Activated CD4-positive, alpha-beta memory T cell treated with anti-CD3 and anti-CD28 coated beads for 36 hours (primary cell): Measurements from ENCODE around the gene BAX. TPM values are rescaled to one million over a fixed set of nuclear protein-coding genes. Genes with fewer than 3 reads are reported as not detected.

Source experiments
- CTCF ChIA-PET: fragments of 350-600 bp; sonication (Branson Sonifier 250); formaldehyde crosslinking; loops from one replicate; lab custom pipeline; 2021; ENCODE audit warnings: antibody characterized with exemption, inconsistent platforms; lab: Charles Lee
- POLR2A ChIA-PET: fragments of 350-600 bp; sonication (Branson Sonifier 250); formaldehyde crosslinking; loops from one replicate; lab custom pipeline; 2021; ENCODE audit warnings: antibody characterized with exemption; lab: Charles Lee
- DNase-seq: peaks from one replicate; pipeline ENCODE4 v3.0.0-alpha.2; 2020
- H3K27ac Mint-ChIP-seq: one replicate; pipeline ENCODE4 v1.8.0; 2021; ENCODE audit warnings: mixed read lengths
- H3K27me3 Mint-ChIP-seq: one replicate; pipeline ENCODE4 v1.8.0; 2021; ENCODE audit warnings: mixed read lengths
- H3K36me3 Mint-ChIP-seq: one replicate; pipeline ENCODE4 v1.8.0; 2021; ENCODE audit warnings: mixed read lengths
- H3K4me1 Mint-ChIP-seq: one replicate; pipeline ENCODE4 v1.8.0; 2021; ENCODE audit warnings: low read depth, mixed read lengths
- H3K4me3 Mint-ChIP-seq: one replicate; pipeline ENCODE4 v1.8.0; 2021; ENCODE audit warnings: mild to moderate bottlenecking, mixed read lengths
- H3K9me3 Mint-ChIP-seq: one replicate; pipeline ENCODE4 v1.8.0; 2021; ENCODE audit warnings: mixed read lengths
- intact Hi-C: fragments of 100-400 bp; cut with micrococcal nuclease; formaldehyde crosslinking; loops from one replicate; pipeline ENCODE4 v1.15.1; 2023
- total RNA-seq, 2 experiments: library from RNA; stranded (reverse); gene quantifications; one replicate each; pipeline ENCODE4 v1.2.3, GENCODE V29; 2021

Gene BAX
- total RNA-seq, 2 experiments from 2014 or later = 173 to 181 TPM

DNA sequence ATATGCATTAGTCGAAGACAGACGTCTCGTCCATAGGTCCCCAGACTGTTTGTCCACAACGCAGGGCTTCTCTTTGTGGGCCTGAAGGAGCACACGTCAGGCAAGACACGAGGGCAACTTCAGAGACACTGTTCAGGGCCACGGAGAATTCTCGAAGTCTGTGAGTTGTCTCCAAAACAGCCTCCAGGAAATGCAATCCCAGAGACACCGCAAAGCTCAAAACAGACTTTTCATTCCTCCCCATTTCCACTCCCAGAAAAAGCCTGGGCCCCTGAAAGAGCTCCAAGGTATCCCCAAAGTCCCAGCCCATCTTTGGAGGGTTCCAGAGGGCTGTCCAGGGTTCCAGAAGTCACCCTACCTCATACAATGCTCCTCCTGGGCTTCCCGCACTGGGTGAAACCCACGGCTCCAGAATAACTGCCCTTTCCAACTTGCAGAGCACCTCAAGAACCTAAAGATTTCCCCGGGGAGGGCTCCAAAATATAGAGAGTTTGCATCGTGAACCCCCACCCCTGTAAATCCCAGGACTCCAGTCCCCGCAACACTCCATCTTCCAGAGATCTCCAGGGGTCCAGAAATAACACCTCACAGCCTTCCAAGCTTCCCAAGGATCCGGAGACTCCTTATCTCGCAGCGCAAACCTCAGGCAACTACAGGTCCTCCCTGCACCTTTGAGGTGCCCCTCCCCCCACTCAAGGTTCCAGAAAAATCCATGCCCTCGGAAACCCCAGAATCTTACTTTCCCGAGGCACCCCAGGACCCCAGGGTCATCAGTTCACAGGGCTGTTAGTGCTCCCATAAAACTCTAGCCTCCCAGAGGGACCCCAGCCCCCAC lies 9.7 kb downstream of the BAX start:
- Mint-ChIP-seq H3K36me3 (peaks cover 32% of the 10 kb centered on the region), H3K27me3 (no peaks in the 10 kb centered on the region), H3K27ac (peak overlapping the region; percentile 93), H3K4me3 (peak overlapping the region; percentile 89), H3K4me1 (peaks cover 51% of the 10 kb centered on the region), H3K9me3 (no peaks in the 10 kb centered on the region)
- POLR2A ChIA-PET = interaction anchor here (0.8 to 2.6 kb wide), 10 partner anchors 10 to 129 kb away, joined by 3 to 12 read pairs (median 3); partner anchors contain the start of genes BAX, GYS1, NUCB1 and PPP1R15A
- no peak for DNase-seq
- intact Hi-C loops = loop anchor here (1.0 to 5.0 kb wide), 5 partner anchors 29 to 330 kb away; partner anchors contain the start of genes GYS1, NUCB1 and RUVBL2
- CTCF ChIA-PET = interaction anchor here (1.1 to 6.5 kb wide), 6 partner anchors 10 to 169 kb away, joined by 4 to 52 read pairs (median 6); partner anchors contain the start of genes BAX, GYS1, LIN7B and RUVBL2

DNA sequence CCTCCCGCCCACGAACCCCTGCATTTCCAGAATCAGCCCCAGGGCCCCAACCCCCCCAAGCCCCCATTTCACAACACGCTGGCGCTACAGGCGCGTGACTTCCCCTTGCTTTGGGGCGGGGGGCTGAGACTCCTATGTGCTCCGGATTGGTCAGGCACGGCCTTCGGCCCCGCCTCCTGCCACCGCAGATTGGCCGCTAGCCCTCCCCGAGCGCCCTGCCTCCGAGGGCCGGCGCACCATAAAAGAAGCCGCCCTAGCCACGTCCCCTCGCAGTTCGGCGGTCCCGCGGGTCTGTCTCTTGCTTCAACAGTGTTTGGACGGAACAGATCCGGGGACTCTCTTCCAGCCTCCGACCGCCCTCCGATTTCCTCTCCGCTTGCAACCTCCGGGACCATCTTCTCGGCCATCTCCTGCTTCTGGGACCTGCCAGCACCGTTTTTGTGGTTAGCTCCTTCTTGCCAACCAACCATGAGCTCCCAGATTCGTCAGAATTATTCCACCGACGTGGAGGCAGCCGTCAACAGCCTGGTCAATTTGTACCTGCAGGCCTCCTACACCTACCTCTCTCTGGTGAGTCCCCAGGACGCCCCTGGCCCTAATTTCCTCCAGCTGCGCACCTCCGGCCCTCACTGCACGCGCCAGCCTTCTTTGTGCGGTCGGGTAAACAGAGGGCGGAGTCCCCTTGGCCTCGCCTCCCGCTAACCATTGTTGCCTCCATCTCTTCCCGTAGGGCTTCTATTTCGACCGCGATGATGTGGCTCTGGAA lies 10.5 kb downstream of the BAX start, which contains the start of gene FTL:
FTL (plus strand) TSS at position 270 of the 766 bp plus-strand sequence; CDS start at position 469, 199 bp downstream.
- H3K4me1 Mint-ChIP-seq = peaks cover 51% of the 10 kb centered on the region
- intact Hi-C loops = loop anchor here (1.0 to 5.0 kb wide), 5 partner anchors 28 to 330 kb away; partner anchors contain the start of genes GYS1, NUCB1 and RUVBL2
- POLR2A ChIA-PET = interaction anchor here (0.8 to 2.6 kb wide), 9 partner anchors 11 to 129 kb away, joined by 3 to 12 read pairs (median 5); partner anchors contain the start of genes BAX, GYS1, NUCB1 and PPP1R15A

DNA sequence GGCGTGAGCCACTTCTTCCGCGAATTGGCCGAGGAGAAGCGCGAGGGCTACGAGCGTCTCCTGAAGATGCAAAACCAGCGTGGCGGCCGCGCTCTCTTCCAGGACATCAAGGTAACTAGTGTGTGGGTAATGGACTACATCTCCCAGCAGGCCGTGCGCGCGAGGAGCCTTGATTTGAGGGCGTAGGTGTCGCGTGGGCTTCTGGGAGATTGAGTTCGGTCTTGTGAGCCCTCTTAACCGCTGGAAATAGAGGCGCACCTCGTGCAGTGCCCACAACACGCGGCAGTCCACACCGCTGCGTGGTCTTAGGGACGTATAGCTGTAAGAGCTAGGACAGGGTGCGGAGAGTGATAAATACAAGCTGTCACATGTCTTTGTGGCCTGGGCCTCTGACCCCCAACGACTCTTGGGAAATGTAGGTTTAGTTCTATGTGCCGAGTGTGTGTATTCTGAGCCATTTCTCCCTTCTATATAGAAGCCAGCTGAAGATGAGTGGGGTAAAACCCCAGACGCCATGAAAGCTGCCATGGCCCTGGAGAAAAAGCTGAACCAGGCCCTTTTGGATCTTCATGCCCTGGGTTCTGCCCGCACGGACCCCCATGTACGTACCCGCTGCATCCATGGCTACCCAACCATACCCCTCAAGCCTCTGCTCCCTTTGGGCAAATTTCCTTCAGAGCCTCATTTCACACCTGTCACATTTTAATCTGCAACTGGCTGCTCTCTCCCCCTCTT lies 11.3 kb downstream of the BAX start:
- DNase-seq = peak; percentile 94
- peak overlapping the region; percentile 89 for H3K4me3 Mint-ChIP-seq
- no peaks in the 10 kb centered on the region for H3K27me3 Mint-ChIP-seq
- peak overlapping the region; percentile 93 for H3K27ac Mint-ChIP-seq
- intact Hi-C loops = loop anchor here (1.0 to 5.0 kb wide), 5 partner anchors 27 to 331 kb away; partner anchors contain the start of genes GYS1, NUCB1 and RUVBL2
- H3K36me3 Mint-ChIP-seq = peaks cover 35% of the 10 kb centered on the region
- POLR2A ChIA-PET = interaction anchor here (0.7 to 2.6 kb wide), 9 partner anchors 11 to 130 kb away, joined by 3 to 12 read pairs (median 5); partner anchors contain the start of genes BAX, NUCB1, PPP1R15A and RUVBL2
- H3K9me3 Mint-ChIP-seq = no peaks in the 10 kb centered on the region
- CTCF ChIA-PET = interaction anchor here (0.6 to 6.5 kb wide), 8 partner anchors 12 to 236 kb away, joined by 3 to 52 read pairs (median 5); partner anchors contain the start of genes BAX, GYS1 and RUVBL2
- peaks cover 53% of the 10 kb centered on the region for H3K4me1 Mint-ChIP-seq

More for the DNA sequence above, 10.5 kb downstream of the BAX start, which contains the start of gene FTL:
- peak within 1 kb of the TSS; percentile 89 for H3K4me3 Mint-ChIP-seq
- DNase-seq = peak; percentile 95
- no peaks in the 10 kb centered on the region for H3K27me3 Mint-ChIP-seq
- CTCF ChIA-PET = interaction anchor here (0.6 to 6.5 kb wide), 7 partner anchors 11 to 237 kb away, joined by 3 to 52 read pairs (median 5); partner anchors contain the start of genes BAX, GYS1, LIN7B and RUVBL2
- H3K9me3 Mint-ChIP-seq = no peaks in the 10 kb centered on the region
- peaks cover 36% of the 10 kb centered on the region for H3K36me3 Mint-ChIP-seq
- peak within 1 kb of the TSS; percentile 93 for H3K27ac Mint-ChIP-seq

DNA sequence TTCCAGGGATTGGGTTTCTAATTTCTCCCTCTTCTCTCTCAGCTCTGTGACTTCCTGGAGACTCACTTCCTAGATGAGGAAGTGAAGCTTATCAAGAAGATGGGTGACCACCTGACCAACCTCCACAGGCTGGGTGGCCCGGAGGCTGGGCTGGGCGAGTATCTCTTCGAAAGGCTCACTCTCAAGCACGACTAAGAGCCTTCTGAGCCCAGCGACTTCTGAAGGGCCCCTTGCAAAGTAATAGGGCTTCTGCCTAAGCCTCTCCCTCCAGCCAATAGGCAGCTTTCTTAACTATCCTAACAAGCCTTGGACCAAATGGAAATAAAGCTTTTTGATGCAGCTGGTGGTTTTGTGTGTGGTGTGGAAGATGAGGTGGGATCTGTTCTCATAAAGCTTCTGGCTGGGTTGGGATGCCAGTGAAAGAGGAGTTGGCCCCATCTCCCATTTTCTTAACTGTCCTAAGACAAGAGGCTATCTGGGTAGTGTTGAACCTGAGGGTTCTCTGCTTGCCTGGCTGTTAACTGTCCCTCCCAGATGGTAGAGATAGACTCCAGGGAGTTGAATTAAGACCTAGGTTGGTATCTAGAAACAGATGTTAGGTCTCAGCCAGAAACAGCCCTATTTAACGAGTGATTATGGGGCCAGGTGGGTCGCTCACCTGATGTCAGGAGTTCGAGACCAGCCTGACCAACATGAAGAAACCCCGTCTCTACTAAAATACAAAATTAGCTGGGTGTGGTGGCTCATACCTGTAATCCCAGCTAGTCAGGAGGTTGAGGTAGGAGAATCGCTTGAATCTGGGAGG lies 12.1 kb downstream of the BAX start:
- H3K9me3 Mint-ChIP-seq = no peaks in the 10 kb centered on the region
- ChIA-PET POLR2A (interaction anchor here (0.7 to 2.1 kb wide), 6 partner anchors 16 to 95 kb away, joined by 3 to 6 read pairs (median 5); partner anchors contain the start of genes GYS1, NUCB1, PPP1R15A and RUVBL2), CTCF (interaction anchor here (1.3 to 6.5 kb wide), 6 partner anchors 12 to 182 kb away, joined by 3 to 52 read pairs (median 5); partner anchors contain the start of genes BAX, GYS1 and RUVBL2)
- H3K4me1 Mint-ChIP-seq = peaks cover 50% of the 10 kb centered on the region
- no peak for DNase-seq
- H3K4me3 Mint-ChIP-seq = peak overlapping the region; percentile 89
- peak overlapping the region; percentile 93 for H3K27ac Mint-ChIP-seq
- H3K36me3 Mint-ChIP-seq = peaks cover 32% of the 10 kb centered on the region
- intact Hi-C loops = loop anchor here (5.0 kb wide), 1 partner anchor 109 kb away; no protein-coding TSS in a partner anchor
- H3K27me3 Mint-ChIP-seq = no peaks in the 10 kb centered on the region

DNA sequence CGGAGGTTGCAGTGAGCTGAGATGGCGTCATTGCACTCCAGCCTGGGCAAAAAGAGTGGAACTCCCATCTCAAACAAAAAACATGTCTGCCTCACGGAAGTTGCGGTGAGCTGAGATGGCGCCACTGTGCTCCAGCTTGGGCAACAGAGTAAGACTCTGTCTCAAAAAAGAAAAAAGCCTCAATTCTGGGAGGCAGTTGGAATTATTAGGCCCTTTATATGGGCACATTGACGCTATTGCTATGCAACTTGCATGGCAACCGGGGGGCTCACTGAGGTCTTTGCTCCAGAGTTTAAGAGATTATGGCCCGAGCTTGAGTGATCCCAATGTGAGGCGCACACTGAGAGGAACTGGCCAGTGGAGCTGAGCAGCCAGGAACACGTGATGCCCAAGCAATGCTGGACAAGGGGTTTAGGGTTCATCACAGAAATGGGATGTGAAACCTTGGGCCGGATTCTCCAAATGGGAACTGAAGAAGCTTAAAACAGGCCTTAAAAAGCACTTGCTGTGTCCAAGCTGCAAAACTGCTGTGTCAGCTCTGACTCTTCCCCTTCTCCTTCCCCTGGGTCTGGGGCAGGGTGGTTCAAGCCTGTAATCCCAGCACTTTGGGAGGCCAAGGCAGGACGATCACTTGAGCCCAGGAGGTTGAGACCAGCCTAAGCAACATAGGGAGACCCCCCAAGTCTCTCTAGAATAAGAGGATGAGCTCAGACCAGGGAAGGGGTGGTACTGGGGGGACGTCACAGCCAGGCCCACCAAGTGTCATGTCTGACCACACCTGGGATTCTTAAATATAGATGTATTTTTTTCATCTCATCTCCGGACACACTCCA lies 12.9 kb downstream of the BAX start:
- no peak for DNase-seq
- peak overlapping the region; percentile 89 for H3K4me3 Mint-ChIP-seq
- H3K4me1 Mint-ChIP-seq = peaks cover 42% of the 10 kb centered on the region
- CTCF ChIA-PET = interaction anchor here (1.0 to 6.5 kb wide), 5 partner anchors 26 to 181 kb away, joined by 3 to 52 read pairs (median 4); partner anchors contain the start of genes GYS1, HSD17B14 and RUVBL2
- POLR2A ChIA-PET = interaction anchor here (0.8 to 2.1 kb wide), 5 partner anchors 9 to 94 kb away, joined by 3 to 5 read pairs (median 5); partner anchors contain the start of genes BAX, GYS1, NUCB1 and RUVBL2
- H3K27ac Mint-ChIP-seq = peak overlapping the region; percentile 93
- no peaks in the 10 kb centered on the region for H3K9me3 Mint-ChIP-seq
- H3K27me3 Mint-ChIP-seq = no peaks in the 10 kb centered on the region
- H3K36me3 Mint-ChIP-seq = peaks cover 32% of the 10 kb centered on the region
- intact Hi-C loops = loop anchor here (5.0 kb wide), 1 partner anchor 110 kb away; no protein-coding TSS in a partner anchor

DNA sequence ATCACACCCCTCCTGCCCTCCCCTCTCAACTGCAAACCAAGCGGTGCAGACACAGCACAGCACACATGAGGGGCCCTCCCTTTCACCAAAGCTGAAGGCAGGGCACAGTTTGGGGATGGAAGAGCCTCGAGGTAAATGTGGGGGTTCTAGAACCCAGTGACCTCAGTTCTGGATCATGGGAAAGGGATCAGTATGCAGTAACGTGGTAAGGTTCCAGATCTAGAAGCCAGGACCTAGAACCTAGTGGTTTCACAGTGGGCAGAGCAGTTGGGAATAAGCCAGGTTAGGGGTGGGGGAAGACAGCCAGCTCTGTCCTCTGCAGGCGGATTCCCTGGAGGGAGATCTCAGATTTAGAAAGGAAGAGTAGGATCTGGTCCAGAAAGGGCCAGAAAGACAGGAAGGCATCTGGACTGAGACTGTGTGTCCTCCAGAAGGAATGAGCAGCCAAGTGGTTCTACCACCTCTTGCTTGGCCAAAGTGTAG lies 13.5 kb downstream of the BAX start:
- Mint-ChIP-seq H3K27ac (peak overlapping the region; percentile 93), H3K4me3 (peak overlapping the region; percentile 8), H3K4me1 (peaks cover 38% of the 10 kb centered on the region), H3K27me3 (no peaks in the 10 kb centered on the region), H3K9me3 (no peaks in the 10 kb centered on the region), H3K36me3 (peaks cover 36% of the 10 kb centered on the region)
- intact Hi-C loops = loop anchor here (5.0 kb wide), 1 partner anchor 111 kb away; no protein-coding TSS in a partner anchor
- DNase-seq = no peak
- POLR2A ChIA-PET = interaction anchor here (0.8 to 1.2 kb wide), 4 partner anchors 9 to 68 kb away, joined by 3 to 5 read pairs (median 4); partner anchors contain the start of genes BAX, GYS1, NUCB1 and RUVBL2
- CTCF ChIA-PET = interaction anchor here (1.0 to 6.5 kb wide), 3 partner anchors 25 to 173 kb away, joined by 3 to 52 read pairs (median 11); partner anchors contain the start of genes GYS1, HSD17B14 and RUVBL2

DNA sequence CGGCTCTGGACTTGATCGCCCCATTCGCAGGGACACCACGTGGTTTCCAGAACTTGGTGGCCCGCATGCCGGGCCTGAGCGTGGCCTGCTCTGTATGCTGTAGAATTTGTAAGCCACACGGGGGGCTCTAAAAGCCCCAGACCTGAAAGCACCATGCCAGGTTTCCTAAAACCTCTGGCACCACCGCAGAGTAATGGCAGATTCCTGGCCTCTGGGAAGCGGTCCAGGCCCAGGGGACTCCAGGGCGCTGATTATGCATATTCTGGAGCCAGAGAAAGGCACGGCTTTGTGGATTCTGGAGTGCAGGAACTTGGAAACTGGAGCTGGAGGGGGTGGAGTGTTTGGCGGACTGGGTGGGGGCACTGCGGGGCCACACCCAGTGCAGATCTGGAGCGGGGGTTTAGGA lies 14.1 kb downstream of the BAX start:
- H3K27me3 Mint-ChIP-seq = no peaks in the 10 kb centered on the region
- intact Hi-C loops = loop anchor here (5.0 kb wide), 1 partner anchor 112 kb away; no protein-coding TSS in a partner anchor
- peaks cover 36% of the 10 kb centered on the region for H3K36me3 Mint-ChIP-seq
- no peak overlapping the region for H3K27ac Mint-ChIP-seq
- no peak for DNase-seq
- H3K9me3 Mint-ChIP-seq = no peaks in the 10 kb centered on the region
- H3K4me3 Mint-ChIP-seq = no peak overlapping the region
- peaks cover 32% of the 10 kb centered on the region for H3K4me1 Mint-ChIP-seq
- ChIA-PET CTCF (interaction anchor here (2.3 to 6.5 kb wide), 2 partner anchors 132 to 173 kb away, joined by 14 to 52 read pairs; partner anchors contain the start of gene HSD17B14), POLR2A (interaction anchor here (1.2 kb wide), 1 partner anchor 8 kb away, joined by 5 read pairs; no protein-coding TSS in a partner anchor)

DNA sequence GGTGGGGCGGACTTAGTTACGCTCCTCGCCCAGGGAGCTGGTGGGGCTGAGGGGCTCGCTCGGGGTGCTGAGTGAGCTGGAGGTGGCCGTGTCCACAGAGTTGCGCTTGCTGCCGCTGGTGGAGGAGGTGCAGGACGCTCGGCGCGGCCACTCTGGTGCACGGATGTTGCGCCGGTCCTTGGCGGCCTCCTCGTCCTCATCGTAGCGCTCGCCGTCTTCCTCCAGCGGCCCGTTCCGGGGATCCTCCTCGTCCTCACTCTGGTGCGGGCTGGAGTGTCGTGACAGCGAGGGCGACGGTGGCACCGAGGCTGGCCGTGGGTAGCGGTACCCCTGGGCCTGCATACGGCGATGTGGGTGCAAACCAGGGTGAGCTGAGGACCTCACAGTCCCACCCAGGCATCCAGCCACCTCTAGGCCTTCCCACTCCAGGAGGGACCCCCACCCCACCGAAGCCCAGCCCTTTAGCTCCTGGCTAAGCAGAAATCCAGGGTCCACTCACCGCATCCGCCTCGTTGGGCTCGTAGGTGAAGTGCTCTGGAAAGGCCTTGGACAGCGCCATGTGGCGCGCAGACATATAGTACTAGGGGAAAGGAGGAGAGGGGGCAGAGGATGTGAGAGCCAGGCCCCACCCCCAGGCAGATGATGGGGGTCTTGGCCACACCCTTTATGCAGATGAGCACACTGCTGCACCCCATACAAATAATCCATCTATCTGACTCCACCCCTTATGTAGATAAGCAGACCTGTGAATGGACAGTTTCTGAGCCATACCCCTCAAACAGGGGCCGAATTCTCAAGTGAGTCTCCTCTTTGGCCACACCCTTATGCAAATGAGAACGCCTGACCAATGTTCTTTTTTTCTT lies 14.8 kb downstream of the BAX start:
- Mint-ChIP-seq H3K27ac (no peak overlapping the region), H3K4me1 (peaks cover 25% of the 10 kb centered on the region), H3K4me3 (no peak overlapping the region), H3K27me3 (no peaks in the 10 kb centered on the region), H3K9me3 (no peaks in the 10 kb centered on the region), H3K36me3 (peaks cover 36% of the 10 kb centered on the region)
- intact Hi-C loops = loop anchor here (2.0 to 5.0 kb wide), 4 partner anchors 37 to 175 kb away; partner anchors contain the start of genes DHDH and HSD17B14
- ChIA-PET CTCF (interaction anchor here (0.6 to 6.5 kb wide), 18 partner anchors 11 to 480 kb away, joined by 3 to 52 read pairs (median 8); partner anchors contain the start of genes BAX, BCAT2, DHDH and GYS1), POLR2A (interaction anchor here (1.9 kb wide), 1 partner anchor 93 kb away, joined by 7 read pairs; no protein-coding TSS in a partner anchor)
- DNase-seq = no peak
